Limb (tissue), 2 donors: ENCODE measurements around the gene TIMM23B.
"Not testable (repeated sequence)": the region's sequence is repeated elsewhere in the genome, so short reads cannot be mapped to it uniquely, and the experiment has no call there.

ENCODE experiments used
- DNase-seq, 2 donors: peaks; one replicate each; pipeline ENCODE4 v3.0.0-alpha.2; 2016; ENCODE audit errors: extremely low spot score in 2 of 2

TIMM23B gene

GRCh38 chr10:49941447-49942338 is at the start of gene TIMM23B, which contains the start of gene PARG:
Gene TIMM23B (plus strand): TSS chr10:49942053. CDS start chr10:49942195, 142 bp downstream.
Gene PARG (minus strand): TSS chr10:49942027. CDS start chr10:49941725, 302 bp downstream.
- peak; percentile 62 to 88 for DNase-seq

- DNase-seq = not testable (repeated sequence)
Observed at GRCh38 chr10:49899999-49900398, 41.9 kb upstream of the TIMM23B start.

- not testable (repeated sequence) for DNase-seq
Observed at GRCh38 chr10:49900406-49900805, 41.4 kb upstream of the TIMM23B start.

- DNase-seq = not testable (repeated sequence)
Observed at GRCh38 chr10:49903829-49904228, 38.0 kb upstream of the TIMM23B start.

GRCh38 chr10:49908290-49909080 is 33.4 kb upstream of the TIMM23B start:
- not testable (repeated sequence) for DNase-seq

- DNase-seq = not testable (repeated sequence)
Observed at GRCh38 chr10:49910295-49910694, 31.6 kb upstream of the TIMM23B start.

- not testable (repeated sequence) for DNase-seq
Observed at GRCh38 chr10:49916451-49916850, 25.4 kb upstream of the TIMM23B start.

- DNase-seq = not testable (repeated sequence)
Observed at GRCh38 chr10:49917927-49918326, 23.9 kb upstream of the TIMM23B start.

- not testable (repeated sequence) for DNase-seq
Observed at GRCh38 chr10:49922041-49922440, 19.8 kb upstream of the TIMM23B start.

GRCh38 chr10:49923572-49923971 is 18.3 kb upstream of the TIMM23B start:
- not testable (repeated sequence) for DNase-seq

GRCh38 chr10:49931276-49931675 is 10.6 kb upstream of the TIMM23B start:
- DNase-seq = not testable (repeated sequence)

GRCh38 chr10:49931959-49932728 is 9.7 kb upstream of the TIMM23B start:
- DNase-seq = not testable (repeated sequence)

- DNase-seq = not testable (repeated sequence)
Observed at GRCh38 chr10:49942339-49942705, 469 bp downstream of the TIMM23B start.

GRCh38 chr10:49943607-49944006 is 1.8 kb downstream of the TIMM23B start:
- not testable (repeated sequence) for DNase-seq

GRCh38 chr10:49948142-49948541 is 6.3 kb downstream of the TIMM23B start:
- DNase-seq = not testable (repeated sequence)

GRCh38 chr10:49948737-49949136 is 6.9 kb downstream of the TIMM23B start:
- not testable (repeated sequence) for DNase-seq

GRCh38 chr10:49952006-49952405 is 10.2 kb downstream of the TIMM23B start:
- not testable (repeated sequence) for DNase-seq

- DNase-seq = not testable (repeated sequence)
Observed at GRCh38 chr10:49953122-49953521, 11.3 kb downstream of the TIMM23B start.

GRCh38 chr10:49970331-49970857 is 28.5 kb downstream of the TIMM23B start:
- DNase-seq = not testable (repeated sequence)

- DNase-seq = not testable (repeated sequence)
Observed at GRCh38 chr10:49971466-49971865, 29.6 kb downstream of the TIMM23B start.

GRCh38 chr10:49972094-49972493 is 30.2 kb downstream of the TIMM23B start:
- DNase-seq = not testable (repeated sequence)
